Ishikawa (cell line): ENCODE results near the gene TUBGCP4.

Source experiments
- CEBPB ChIP-seq: IDR thresholded peaks from 2 replicates; pipeline ENCODE4 v1.6.1; 2012
- CREB1 ChIP-seq: IDR thresholded peaks from 2 replicates; pipeline ENCODE4 v1.6.1; 2012; ENCODE audit warnings: low read depth
- EGR1 ChIP-seq: IDR thresholded peaks from 2 replicates; pipeline ENCODE4 v1.6.1; 2012
- EP300 ChIP-seq: IDR thresholded peaks from 2 replicates; pipeline ENCODE4 v1.6.1; 2012; ENCODE audit warnings: borderline replicate concordance
- FOXM1 ChIP-seq: IDR thresholded peaks from 2 replicates; pipeline ENCODE4 v1.6.1; 2012; ENCODE audit warnings: low read depth, borderline replicate concordance
- MAX ChIP-seq: IDR thresholded peaks from 2 replicates; pipeline ENCODE4 v1.6.1; 2012
- NFIC ChIP-seq: IDR thresholded peaks from 2 replicates; pipeline ENCODE4 v1.6.1; 2012
- RAD21 ChIP-seq: IDR thresholded peaks from 2 replicates; pipeline ENCODE4 v1.6.1; 2012; ENCODE audit warnings: low read depth
- REST ChIP-seq: IDR thresholded peaks from 2 replicates; pipeline ENCODE4 v1.6.1; 2012; ENCODE audit warnings: low read depth, mild to moderate bottlenecking
- TAF1 ChIP-seq: IDR thresholded peaks from 2 replicates; pipeline ENCODE4 v1.6.1; 2012; ENCODE audit warnings: low read depth, mild to moderate bottlenecking
- TCF12 ChIP-seq: IDR thresholded peaks from 2 replicates; pipeline ENCODE4 v1.6.1; 2012; ENCODE audit warnings: low read depth
- TEAD4 ChIP-seq: IDR thresholded peaks from 2 replicates; pipeline ENCODE4 v1.6.1; 2012
- USF1 ChIP-seq: IDR thresholded peaks from 2 replicates; pipeline ENCODE4 v1.6.1; 2012
- YY1 ChIP-seq: IDR thresholded peaks from 2 replicates; pipeline ENCODE4 v1.6.1; 2012; ENCODE audit warnings: low read depth
- ZBTB7A ChIP-seq: IDR thresholded peaks from 2 replicates; pipeline ENCODE4 v1.6.1; 2012; ENCODE audit warnings: low read depth

TUBGCP4 gene

GRCh38 chr15:43402255-43402654 is 31.4 kb downstream of the TUBGCP4 start:
- TF ChIP-seq TCF12 (no peak), REST (no peak), FOXM1 (no peak), TEAD4 (no peak), CREB1 (no peak), TAF1 (no peak)

DNA sequence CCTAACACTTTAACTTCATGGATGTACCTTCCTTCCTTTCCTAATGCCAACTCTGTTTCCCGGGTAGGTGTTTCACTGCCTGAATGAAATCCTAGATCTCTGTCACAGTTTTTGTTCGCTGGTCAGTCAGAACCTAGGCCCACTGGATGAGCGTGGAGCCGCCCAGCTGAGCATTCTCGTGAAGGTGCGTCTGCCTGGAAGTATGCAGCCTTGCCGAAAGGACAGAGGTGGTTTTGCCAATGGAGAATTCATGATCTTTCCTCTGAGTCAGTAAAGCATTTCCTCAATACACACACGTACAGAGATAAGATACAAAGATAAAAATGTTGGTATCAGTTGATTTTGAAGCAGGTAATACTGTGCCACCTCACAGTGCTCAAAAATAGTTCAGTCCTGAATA is 32.7 kb downstream of the TUBGCP4 start:
- no peak for TF ChIP-seq YY1
- no peak for TF ChIP-seq REST
- TF ChIP-seq RAD21, result no peak
- TF ChIP-seq MAX, result no peak
- no peak for TF ChIP-seq CREB1
- TF ChIP-seq TEAD4, result no peak
- no peak for TF ChIP-seq NFIC
- TF ChIP-seq EGR1, result no peak
- no peak for TF ChIP-seq USF1
- no peak for TF ChIP-seq EP300
- TF ChIP-seq CEBPB, result no peak

DNA sequence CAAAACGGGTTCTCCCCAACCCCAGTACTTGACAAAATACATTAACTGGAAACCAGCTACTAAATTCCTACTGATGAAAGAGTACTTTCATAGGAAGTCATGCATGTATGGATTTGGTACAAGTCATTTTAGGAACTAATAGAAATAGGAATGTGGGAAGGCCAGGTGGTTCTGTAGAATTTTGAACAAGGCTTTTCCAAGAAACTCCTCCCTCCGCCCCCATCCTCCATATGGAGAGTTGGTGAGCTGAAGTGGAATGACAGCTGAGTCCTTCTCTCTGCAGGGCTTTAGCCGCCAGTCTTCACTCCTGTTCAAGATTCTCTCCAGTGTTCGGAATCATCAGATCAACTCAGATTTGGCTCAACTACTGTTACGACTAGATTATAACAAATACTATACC is 33.2 kb downstream of the TUBGCP4 start:
- TF ChIP-seq TCF12 (no peak), USF1 (no peak), YY1 (no peak), RAD21 (no peak), CREB1 (no peak), FOXM1 (no peak)

DNA sequence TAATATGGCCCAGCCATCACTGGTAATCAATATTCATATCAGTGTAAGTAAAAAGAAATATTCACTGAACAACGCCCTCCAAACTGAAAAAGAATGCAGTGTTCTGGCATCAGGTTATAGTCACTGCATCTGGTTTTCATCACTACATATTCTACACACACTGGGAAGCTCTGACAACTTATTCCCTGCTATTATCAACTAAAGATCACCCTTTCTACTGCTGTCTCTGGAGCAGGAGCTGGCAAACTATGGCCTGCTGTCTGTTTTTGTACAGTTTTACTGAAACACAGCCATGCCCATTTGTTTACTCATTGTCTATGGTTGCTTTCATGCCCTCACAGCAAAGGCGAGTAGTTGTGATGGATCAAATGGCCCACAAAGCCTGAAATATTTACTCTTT is 35.3 kb downstream of the TUBGCP4 start:
- TF ChIP-seq REST (no peak), CREB1 (no peak), EGR1 (no peak), ZBTB7A (no peak), RAD21 (no peak), USF1 (no peak), TEAD4 (no peak), TCF12 (no peak), CEBPB (no peak), EP300 (no peak), MAX (no peak), FOXM1 (no peak), YY1 (no peak), NFIC (no peak), TAF1 (no peak)

GRCh38 chr15:43406808-43407207 is 35.9 kb downstream of the TUBGCP4 start:
- TF ChIP-seq ZBTB7A, result no peak
- no peak for TF ChIP-seq YY1

DNA sequence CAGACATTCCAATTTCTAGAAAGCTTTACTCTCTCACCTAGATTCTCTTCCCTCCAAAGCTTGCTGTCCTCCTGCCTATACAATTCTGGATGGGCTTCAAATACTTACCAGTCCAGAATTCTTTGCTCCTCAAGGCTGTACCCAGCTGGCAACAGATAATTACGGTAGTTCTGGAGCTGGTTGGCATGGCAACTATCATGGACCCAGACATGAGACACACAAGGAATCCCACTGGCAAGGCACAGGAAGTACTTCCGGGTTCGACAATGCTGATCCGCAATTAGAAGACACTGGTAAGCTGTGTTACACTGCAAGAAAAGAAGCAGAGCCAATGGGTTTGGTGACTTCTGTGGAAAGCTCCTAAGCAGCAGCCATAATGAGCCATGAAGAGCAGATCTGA is 37.9 kb downstream of the TUBGCP4 start:
- TF ChIP-seq ZBTB7A (no peak), EP300 (no peak), EGR1 (no peak), TEAD4 (no peak), TAF1 (no peak), RAD21 (no peak), TCF12 (no peak), MAX (no peak), USF1 (no peak), YY1 (no peak), CEBPB (no peak), NFIC (no peak), REST (no peak), FOXM1 (no peak), CREB1 (no peak)
